H1 (cell line): ENCODE data around the gene BSN.

Experiments used
- ATF2 ChIP-seq: IDR thresholded peaks from 2 replicates; pipeline ENCODE4 v1.6.1; 2012; ENCODE audit warnings: low read length, inconsistent platforms
- CHD7 ChIP-seq: fragments of 300-600 bp; sonication (generic); IDR thresholded peaks from 2 replicates; pipeline ENCODE4 v1.7.1; 2012; ENCODE audit warnings: low read length, moderate library complexity, mild to moderate bottlenecking, inconsistent platforms; ENCODE audit not compliant: insufficient replicate concordance
- CTCF ChIP-seq, 3 experiments: IDR thresholded peaks; 1 replicate in 2 of 3; 2 replicates in 1 of 3; pipeline versions ENCODE4 v1.5.1 to v1.6.1; 2011; ENCODE audit warnings: low read length in 3 of 3, mild to moderate bottlenecking in 3 of 3, inconsistent platforms in 2 of 3, low read depth in 1 of 3, moderate library complexity in 1 of 3; ENCODE audit not compliant: insufficient read depth in 1 of 3; ENCODE audit errors: control extremely low read depth in 1 of 3
- EZH2 ChIP-seq: fragments of 200-600 bp; sonication (generic); IDR thresholded peaks from 2 replicates; pipeline ENCODE4 v1.7.1; 2012; ENCODE audit warnings: low read depth, mild to moderate bottlenecking, moderate library complexity, low read length, inconsistent platforms; ENCODE audit not compliant: severe bottlenecking
- JUN ChIP-seq: IDR thresholded peaks from 2 replicates; pipeline ENCODE4 v1.6.1; 2011; ENCODE audit warnings: low read depth, mild to moderate bottlenecking, improper control_type of control experiment, low read length
- JUND ChIP-seq: IDR thresholded peaks from 2 replicates; pipeline ENCODE4 v1.6.1; 2011; ENCODE audit warnings: mild to moderate bottlenecking, improper control_type of control experiment, low read length
- KDM5A ChIP-seq: fragments of 200-600 bp; IDR thresholded peaks from 2 replicates; pipeline ENCODE4 v1.7.1; 2012; ENCODE audit warnings: mild to moderate bottlenecking, low read length, inconsistent platforms, mixed read lengths
- MAX ChIP-seq: IDR thresholded peaks from 2 replicates; pipeline ENCODE4 v1.6.1; 2012; ENCODE audit warnings: inconsistent platforms
- POLR2AphosphoS5 ChIP-seq: IDR thresholded peaks from 2 replicates; pipeline ENCODE4 v1.6.1; 2011; ENCODE audit warnings: low read depth, low read length
- RFX5 ChIP-seq: IDR thresholded peaks from 2 replicates; pipeline ENCODE4 v1.6.1; 2011; ENCODE audit warnings: low read depth, low read length, improper control_type of control experiment, borderline replicate concordance
- SP1 ChIP-seq: IDR thresholded peaks from 2 replicates; pipeline ENCODE4 v1.6.1; 2011; ENCODE audit warnings: low read depth, low read length
- USF2 ChIP-seq: IDR thresholded peaks from 2 replicates; pipeline ENCODE4 v1.6.1; 2011; ENCODE audit warnings: low read length, improper control_type of control experiment

GRCh38 chr3:49664300-49664699, 110.0 kb downstream of the BSN start:
- TF ChIP-seq SP1 (no peak), JUN (no peak), CTCF (IDR thresholded peaks at IDR 0.05; ENCODE audit: control extremely low read depth in 1 of 3, insufficient read depth in 1 of 3, low read depth in 1 of 3, low read length in 3 of 3) (no peak), EZH2 (no peak), POLR2AphosphoS5 (no peak), RFX5 (no peak), USF2 (no peak), KDM5A (no peak), ATF2 (no peak), JUND (no peak), CHD7 (no peak), MAX (no peak)
